K562 (cell line): ENCODE results near the gene PRLHR. TPM values are rescaled to one million over a fixed set of nuclear protein-coding genes. Genes with fewer than 3 reads are reported as not detected.

Experiments
- ATAC-seq: fragments of 200-7000 bp; cut with Tn5 transposase; 3 replicates; pipeline ENCODE4 v1.9.1; 2020; ENCODE audit warnings: moderate library complexity
- BruUV-seq: library from RNA; stranded (reverse); fragments of 400-500 nt; replicated peaks from 2 replicates; lab custom pipeline; 2021; lab: Mats Ljungman, UMichigan
- CTCF ChIA-PET: fragments of 300-600 bp; formaldehyde crosslinking; extraction: SDS; loops from one replicate; lab custom pipeline; 2021; ENCODE audit warnings: low intra/inter-chr PET ratio; lab: Yijun Ruan, JAX
- POLR2A ChIA-PET: fragments of 300-600, 350-650 bp; sonication (Branson Sonifier 250); formaldehyde crosslinking; extraction: SDS; loops from one replicate; lab custom pipeline; 2021; ENCODE audit warnings: antibody characterized with exemption, inconsistent platforms; lab: Yijun Ruan, JAX
- DNase-seq, 4 experiments: peaks; one replicate each; pipeline versions ENCODE4 v3.0.0 to v3.0.0-alpha.2; 2011 to 2018; ENCODE audit warnings: low spot score in 3 of 4, mixed read lengths in 3 of 4; ENCODE audit errors: extremely low read depth in 1 of 4
- FAIRE-seq: peaks from 2 replicates; lab custom pipeline; 2011; peaks lifted over from hg19 to GRCh38; lab: Jason Lieb, UNC
- H2AFZ ChIP-seq: 2 replicates; pipeline ENCODE4 v1.6.0; 2011; ENCODE audit warnings: low read depth, low read length, control low read depth, inconsistent platforms
- H3K27ac ChIP-seq: fragments of 200-600 bp; 3 replicates; pipeline ENCODE4 v1.8.0; 2011; ENCODE audit warnings: low read depth, mild to moderate bottlenecking, control low read depth, inconsistent platforms, low read length, moderate library complexity, mixed read lengths; ENCODE audit errors: extremely low read depth
- H3K27me3 ChIP-seq, 2 experiments: fragments of 300-600 bp in 1 of 2; 2 replicates in 1 of 2; 3 replicates in 1 of 2; pipeline versions ENCODE4 v1.6.0 to v1.8.0; 2011; ENCODE audit warnings: inconsistent platforms in 2 of 2, low read length in 2 of 2, mild to moderate bottlenecking in 1 of 2, mixed read lengths in 1 of 2, moderate library complexity in 1 of 2; ENCODE audit not compliant: control insufficient read depth in 2 of 2, insufficient read depth in 2 of 2
- H3K36me3 ChIP-seq: fragments of 300-600 bp; 3 replicates; pipeline ENCODE4 v1.8.0; 2011; ENCODE audit warnings: mild to moderate bottlenecking, low read length, inconsistent platforms; ENCODE audit not compliant: control insufficient read depth, insufficient read depth
- H3K4me1 ChIP-seq, 2 experiments: fragments of 200-600 bp in 1 of 2; replicated peaks in 1 of 2; 2 replicates in 1 of 2; 3 replicates in 1 of 2; pipeline versions ENCODE4 v1.5.1 to v1.8.0; 2011; ENCODE audit warnings: inconsistent platforms in 2 of 2, low read length in 2 of 2, mild to moderate bottlenecking in 1 of 2, mixed read lengths in 1 of 2, moderate library complexity in 1 of 2; ENCODE audit not compliant: control insufficient read depth in 2 of 2, insufficient read depth in 2 of 2
- H3K4me2 ChIP-seq: 2 replicates; pipeline ENCODE4 v1.6.1; 2011; ENCODE audit warnings: low read length, control low read depth, inconsistent platforms, mixed read lengths; ENCODE audit not compliant: insufficient read depth
- H3K4me3 ChIP-seq: fragments of 200-600 bp; sonication (generic), shearing (Covaris generic); 2 replicates; pipeline ENCODE4 v1.5.1; 2016; ENCODE audit warnings: control low read depth, inconsistent platforms
- H3K79me2 ChIP-seq: fragments of 200-600 bp; 3 replicates; pipeline ENCODE4 v1.8.0; 2011; ENCODE audit warnings: low read length, inconsistent platforms; ENCODE audit not compliant: control insufficient read depth, insufficient read depth
- H3K9ac ChIP-seq, 2 experiments: 2 replicates each; pipeline versions ENCODE4 v1.6.0 to v1.6.1; 2011; ENCODE audit warnings: low read depth in 2 of 2, low read length in 2 of 2, control low read depth in 1 of 2, inconsistent platforms in 1 of 2, mild to moderate bottlenecking in 1 of 2, mixed read lengths in 1 of 2; ENCODE audit not compliant: insufficient read depth in 1 of 2
- H3K9me1 ChIP-seq: one replicate; pipeline ENCODE4 v1.6.0; 2011; ENCODE audit warnings: inconsistent platforms, mild to moderate bottlenecking, low read length, moderate library complexity; ENCODE audit not compliant: control insufficient read depth, insufficient read depth
- H3K9me3 ChIP-seq: replicated peaks from 2 replicates; pipeline ENCODE4 v1.5.1; 2011; ENCODE audit warnings: low read depth, low read length, inconsistent platforms; ENCODE audit not compliant: control insufficient read depth, insufficient read depth
- H4K20me1 ChIP-seq: replicated peaks from 2 replicates; pipeline ENCODE4 v1.6.1; 2011; ENCODE audit warnings: low read length, inconsistent platforms, mixed read lengths; ENCODE audit not compliant: control insufficient read depth, insufficient read depth
- BHLHE40 ChIP-seq: IDR thresholded peaks from 2 replicates; pipeline ENCODE4 v1.6.1; 2011; ENCODE audit warnings: low read length, improper control_type of control experiment
- C11orf30 ChIP-seq: fragments of 450-650 bp; IDR thresholded peaks from 2 replicates; pipeline ENCODE4 v1.6.1; 2016; ENCODE audit warnings: low read depth, mild to moderate bottlenecking
- CCNT2 ChIP-seq: IDR thresholded peaks from 2 replicates; pipeline ENCODE4 v1.6.1; 2011; ENCODE audit warnings: borderline replicate concordance, low read depth, mild to moderate bottlenecking, moderate library complexity, mixed read lengths, low read length; ENCODE audit not compliant: insufficient read length; ENCODE audit errors: extremely low read depth
- GATA2 ChIP-seq: sonication (generic); formaldehyde crosslinking; IDR thresholded peaks from 2 replicates; pipeline ENCODE4 v1.4.0; 2020; ENCODE audit warnings: mild to moderate bottlenecking, missing genetic modification reagents
- MAFF ChIP-seq: IDR thresholded peaks from 2 replicates; pipeline ENCODE4 v1.6.1; 2012; ENCODE audit warnings: low read length, improper control_type of control experiment
- MAFG ChIP-seq: fragments of 450-650 bp; conservative IDR thresholded peaks from 2 replicates; pipeline ENCODE4 v1.6.1; 2016; ENCODE audit warnings: missing genetic modification characterization, missing compliant biosample characterization
- MIER1 ChIP-seq: fragments of 450-650 bp; IDR thresholded peaks from 2 replicates; pipeline ENCODE4 v1.6.1; 2016; ENCODE audit warnings: antibody characterized with exemption, mild to moderate bottlenecking, low read depth
- PCBP1 ChIP-seq: fragments of 200-400 bp; formaldehyde crosslinking; IDR thresholded peaks from 2 replicates; pipeline ENCODE4 v1.6.1; 2018; ENCODE audit warnings: mild to moderate bottlenecking, low read depth, low read length; ENCODE audit not compliant: poor library complexity, severe bottlenecking
- TARDBP ChIP-seq: fragments of 450-650 bp; IDR thresholded peaks from 2 replicates; pipeline ENCODE4 v1.6.1; 2016
- ZBTB17 ChIP-seq: fragments of 450-650 bp; formaldehyde crosslinking; IDR thresholded peaks from 2 replicates; pipeline ENCODE4 v1.4.0; 2020; ENCODE audit warnings: mild to moderate bottlenecking
- ZNF316 ChIP-seq: fragments of 450-650 bp; IDR thresholded peaks from 2 replicates; pipeline ENCODE4 v1.6.1; 2016
- WGBS: fragments of 100-300 bp; shearing (Covaris generic); methylation state at CpG from one replicate; pipeline ENCODE4 v1.1.6; 2016; ENCODE audit warnings: low coverage, mixed read lengths; ENCODE audit not compliant: insufficient coverage; ENCODE audit errors: missing lambda C conversion rate; 5-methylcytosine and 5-hydroxymethylcytosine counted together
- in situ Hi-C: fragments of 300-500 bp; cut with MboI; formaldehyde crosslinking; loops from 4 replicates; pipeline ENCODE4 v1.15.0; 2018; ENCODE audit warnings: inconsistent platforms, mixed read lengths
- intact Hi-C: fragments of 100-400 bp; cut with micrococcal nuclease; formaldehyde crosslinking; loops from 2 replicates; pipeline ENCODE4 v1.14.2; 2022
- polyA plus RNA-seq, 8 experiments: library from polyadenylated mRNA; depleted of rRNA in 4 of 8; stranded (reverse) in 5 of 8; unstranded in 3 of 8; fragments of >200 nt; fragmentation: Nextera tagmentation in 2 of 8; fragmentation: Illumina TruSeq in 1 of 8; extraction: Ambion mirVana in 2 of 8; extraction: Trizol in 1 of 8; gene quantifications; 2 replicates each; pipeline versions ENCODE4 v1.2.1 to v1.2.3, GENCODE V29; 2011 to 2014; ENCODE audit warnings: inconsistent platforms in 1 of 8, missing spikeins in 1 of 8
- total RNA-seq, 7 experiments: library from RNA; depleted of rRNA in 6 of 7; stranded (reverse); fragments of >200 nt in 6 of 7; fragmentation: Illumina TruSeq in 2 of 7; extraction: Trizol in 2 of 7; gene quantifications; 2 replicates each; pipeline versions ENCODE4 v1.2.1 to v1.2.3, GENCODE V29; 2011 to 2021; ENCODE audit warnings: low replicate concordance in 1 of 7
- TF ChIP-seq, protein P1 (sequence below): fragments of 250-450 bp; sonication (Bioruptor Pico); IDR thresholded peaks from 2 replicates; pipeline ENCODE4 v1.8.0; 2021; ENCODE audit warnings: moderate library complexity, mild to moderate bottlenecking, inconsistent platforms
- TF ChIP-seq, protein P2 (sequence below): sonication (generic); formaldehyde crosslinking; IDR thresholded peaks from 2 replicates; pipeline ENCODE4 v1.4.0; 2020; ENCODE audit warnings: mild to moderate bottlenecking, missing genetic modification reagents
- TF ChIP-seq, protein P3 (sequence below): fragments of 450-650 bp; IDR thresholded peaks from 2 replicates; pipeline ENCODE4 v1.6.1; 2017; ENCODE audit warnings: antibody characterized with exemption, mild to moderate bottlenecking

Gene PRLHR
- total and polyA plus RNA-seq, 9 of the 15 experiments (the other 6 are each of a cell fraction or from before 2014, with no cell fraction given) = not detected

DNA sequence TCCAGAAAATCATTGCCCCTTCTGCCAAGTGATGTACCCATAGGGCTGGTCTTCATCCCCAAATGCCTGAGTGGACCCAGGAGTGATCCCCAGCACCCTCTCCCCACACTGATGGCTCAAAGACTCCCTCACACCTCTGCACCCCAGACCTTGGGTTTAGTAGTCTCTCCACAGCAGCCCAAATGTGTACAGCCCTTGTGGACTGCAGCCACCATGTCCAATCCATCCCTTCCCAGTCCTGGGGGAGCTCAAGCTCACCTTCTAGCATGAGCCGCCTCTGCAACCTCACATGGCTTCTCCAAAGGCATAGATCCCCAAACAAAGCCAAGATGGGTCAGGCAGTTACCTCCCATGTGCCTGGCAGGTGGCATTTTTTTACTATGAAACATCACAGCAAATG is 50.1 kb downstream of the PRLHR start (continued):
- TF ChIP-seq, protein P1, sequence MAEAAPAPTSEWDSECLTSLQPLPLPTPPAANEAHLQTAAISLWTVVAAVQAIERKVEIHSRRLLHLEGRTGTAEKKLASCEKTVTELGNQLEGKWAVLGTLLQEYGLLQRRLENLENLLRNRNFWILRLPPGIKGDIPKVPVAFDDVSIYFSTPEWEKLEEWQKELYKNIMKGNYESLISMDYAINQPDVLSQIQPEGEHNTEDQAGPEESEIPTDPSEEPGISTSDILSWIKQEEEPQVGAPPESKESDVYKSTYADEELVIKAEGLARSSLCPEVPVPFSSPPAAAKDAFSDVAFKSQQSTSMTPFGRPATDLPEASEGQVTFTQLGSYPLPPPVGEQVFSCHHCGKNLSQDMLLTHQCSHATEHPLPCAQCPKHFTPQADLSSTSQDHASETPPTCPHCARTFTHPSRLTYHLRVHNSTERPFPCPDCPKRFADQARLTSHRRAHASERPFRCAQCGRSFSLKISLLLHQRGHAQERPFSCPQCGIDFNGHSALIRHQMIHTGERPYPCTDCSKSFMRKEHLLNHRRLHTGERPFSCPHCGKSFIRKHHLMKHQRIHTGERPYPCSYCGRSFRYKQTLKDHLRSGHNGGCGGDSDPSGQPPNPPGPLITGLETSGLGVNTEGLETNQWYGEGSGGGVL (CRISPR knock-in tag) = no peak
- no peak for TF ChIP-seq CCNT2
- no peak for TF ChIP-seq GATA2 (CRISPR knock-in tag)
- no peak for TF ChIP-seq MIER1
- TF ChIP-seq ZBTB17 (CRISPR knock-in tag) = no peak
- no peak for TF ChIP-seq TARDBP
- TF ChIP-seq PCBP1 = no peak

- Histone ChIP-seq H3K4me1 (no peaks in the 10 kb centered on the region), H3K9me1 (no peaks in the 10 kb centered on the region), H3K27me3 (peaks cover 0 to 5% of the 10 kb centered on the region in 2 experiments; a peak in 1 of 5 replicates), H3K27ac (no peak overlapping the region), H4K20me1 (no peaks in the 10 kb centered on the region), H3K9me3 (no peaks in the 10 kb centered on the region), H3K4me3 (no peak overlapping the region), H2AFZ (no peak overlapping the region), H3K79me2 (no peaks in the 10 kb centered on the region), H3K36me3 (no peaks in the 10 kb centered on the region), H3K9ac (no peak overlapping the region), H3K4me2 (no peak overlapping the region)
- WGBS = 4% methylated on average over 4 of the region's 4 CpGs
- no peak for ATAC-seq
- ChIA-PET CTCF (interaction anchor here (0.7 kb wide), 1 partner anchor 1361 kb away, joined by 4 read pairs; no protein-coding TSS in a partner anchor), POLR2A (no interaction called here)
- intact Hi-C loops (loop anchor here (1.0 to 10.0 kb wide), 2 partner anchors 85 to 230 kb away; no protein-coding TSS in a partner anchor), in situ Hi-C loops (no loop called here)
- no peak for DNase-seq
- no TSS peak for BruUV-seq
- FAIRE-seq = no peak
- TF ChIP-seq, protein P2, sequence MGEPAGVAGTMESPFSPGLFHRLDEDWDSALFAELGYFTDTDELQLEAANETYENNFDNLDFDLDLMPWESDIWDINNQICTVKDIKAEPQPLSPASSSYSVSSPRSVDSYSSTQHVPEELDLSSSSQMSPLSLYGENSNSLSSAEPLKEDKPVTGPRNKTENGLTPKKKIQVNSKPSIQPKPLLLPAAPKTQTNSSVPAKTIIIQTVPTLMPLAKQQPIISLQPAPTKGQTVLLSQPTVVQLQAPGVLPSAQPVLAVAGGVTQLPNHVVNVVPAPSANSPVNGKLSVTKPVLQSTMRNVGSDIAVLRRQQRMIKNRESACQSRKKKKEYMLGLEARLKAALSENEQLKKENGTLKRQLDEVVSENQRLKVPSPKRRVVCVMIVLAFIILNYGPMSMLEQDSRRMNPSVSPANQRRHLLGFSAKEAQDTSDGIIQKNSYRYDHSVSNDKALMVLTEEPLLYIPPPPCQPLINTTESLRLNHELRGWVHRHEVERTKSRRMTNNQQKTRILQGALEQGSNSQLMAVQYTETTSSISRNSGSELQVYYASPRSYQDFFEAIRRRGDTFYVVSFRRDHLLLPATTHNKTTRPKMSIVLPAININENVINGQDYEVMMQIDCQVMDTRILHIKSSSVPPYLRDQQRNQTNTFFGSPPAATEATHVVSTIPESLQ = no peak
- TF ChIP-seq ZNF316 = peak; percentile 86
- peak; percentile 34; the same call in 1 of the 2 replicates for TF ChIP-seq BHLHE40
- peak; percentile 83 for TF ChIP-seq C11orf30
- peak; percentile 88 for TF ChIP-seq MAFF
- TF ChIP-seq MAFG = peak; percentile 82
- TF ChIP-seq, protein P3, sequence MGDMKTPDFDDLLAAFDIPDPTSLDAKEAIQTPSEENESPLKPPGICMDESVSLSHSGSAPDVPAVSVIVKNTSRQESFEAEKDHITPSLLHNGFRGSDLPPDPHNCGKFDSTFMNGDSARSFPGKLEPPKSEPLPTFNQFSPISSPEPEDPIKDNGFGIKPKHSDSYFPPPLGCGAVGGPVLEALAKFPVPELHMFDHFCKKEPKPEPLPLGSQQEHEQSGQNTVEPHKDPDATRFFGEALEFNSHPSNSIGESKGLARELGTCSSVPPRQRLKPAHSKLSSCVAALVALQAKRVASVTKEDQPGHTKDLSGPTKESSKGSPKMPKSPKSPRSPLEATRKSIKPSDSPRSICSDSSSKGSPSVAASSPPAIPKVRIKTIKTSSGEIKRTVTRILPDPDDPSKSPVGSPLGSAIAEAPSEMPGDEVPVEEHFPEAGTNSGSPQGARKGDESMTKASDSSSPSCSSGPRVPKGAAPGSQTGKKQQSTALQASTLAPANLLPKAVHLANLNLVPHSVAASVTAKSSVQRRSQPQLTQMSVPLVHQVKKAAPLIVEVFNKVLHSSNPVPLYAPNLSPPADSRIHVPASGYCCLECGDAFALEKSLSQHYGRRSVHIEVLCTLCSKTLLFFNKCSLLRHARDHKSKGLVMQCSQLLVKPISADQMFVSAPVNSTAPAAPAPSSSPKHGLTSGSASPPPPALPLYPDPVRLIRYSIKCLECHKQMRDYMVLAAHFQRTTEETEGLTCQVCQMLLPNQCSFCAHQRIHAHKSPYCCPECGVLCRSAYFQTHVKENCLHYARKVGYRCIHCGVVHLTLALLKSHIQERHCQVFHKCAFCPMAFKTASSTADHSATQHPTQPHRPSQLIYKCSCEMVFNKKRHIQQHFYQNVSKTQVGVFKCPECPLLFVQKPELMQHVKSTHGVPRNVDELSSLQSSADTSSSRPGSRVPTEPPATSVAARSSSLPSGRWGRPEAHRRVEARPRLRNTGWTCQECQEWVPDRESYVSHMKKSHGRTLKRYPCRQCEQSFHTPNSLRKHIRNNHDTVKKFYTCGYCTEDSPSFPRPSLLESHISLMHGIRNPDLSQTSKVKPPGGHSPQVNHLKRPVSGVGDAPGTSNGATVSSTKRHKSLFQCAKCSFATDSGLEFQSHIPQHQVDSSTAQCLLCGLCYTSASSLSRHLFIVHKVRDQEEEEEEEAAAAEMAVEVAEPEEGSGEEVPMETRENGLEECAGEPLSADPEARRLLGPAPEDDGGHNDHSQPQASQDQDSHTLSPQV = no peak
Measured at GRCh38 chr10:118544401-118544948, 51.0 kb downstream of the PRLHR start.
